Measurements from ENCODE around the gene GTF2I.
A peak's percentile ranks its signal among the peaks of the same experiment; 100 is the strongest.
"Not testable (repeated sequence)": the region's sequence is repeated elsewhere in the genome, so short reads cannot be mapped to it uniquely, and the experiment has no call there.

GTF2I gene

GRCh38 chr7:74773760-74774750 lies 116.5 kb downstream of the GTF2I start, which contains the start of gene NCF1:
TSS of gene NCF1 (plus strand) at chr7:74774011. CDS start at chr7:74774032, 21 bp downstream.
- H3K4me1 ChIP-seq (ENCODE audit: control insufficient read depth, insufficient read depth, low read length, poor library complexity, severe bottlenecking); H3K36me3 ChIP-seq (ENCODE audit: control insufficient read depth, insufficient read depth, low read length); H3K9me3 ChIP-seq (ENCODE audit: control insufficient read depth, low read length): not testable (repeated sequence)

GRCh38 chr7:74775111-74775510 lies 117.6 kb downstream of the GTF2I start:
- not testable (repeated sequence) for H3K4me1 ChIP-seq (ENCODE audit: control insufficient read depth, insufficient read depth, low read length, poor library complexity, severe bottlenecking); H3K4me3 ChIP-seq (ENCODE audit: insufficient read depth, low read depth, low read length, poor library complexity, severe bottlenecking); H3K9me3 ChIP-seq (ENCODE audit: control insufficient read depth, low read length); H3K36me3 ChIP-seq (ENCODE audit: control insufficient read depth, insufficient read depth, low read length); H3K27me3 ChIP-seq (replicated peaks; ENCODE audit: control insufficient read depth, insufficient read depth, low read length, poor library complexity, severe bottlenecking); H3K27ac ChIP-seq (ENCODE audit: insufficient read depth, low read length, poor library complexity, severe bottlenecking); DNase-seq

More at GRCh38 chr7:74773760-74774750, 116.5 kb downstream of the GTF2I start, which contains the start of gene NCF1:
- not testable (repeated sequence) for H3K27ac ChIP-seq (ENCODE audit: insufficient read depth, low read length, poor library complexity, severe bottlenecking); H3K27me3 ChIP-seq (replicated peaks; ENCODE audit: control insufficient read depth, insufficient read depth, low read length, poor library complexity, severe bottlenecking); H3K4me3 ChIP-seq (ENCODE audit: insufficient read depth, low read depth, low read length, poor library complexity, severe bottlenecking); DNase-seq

DNA sequence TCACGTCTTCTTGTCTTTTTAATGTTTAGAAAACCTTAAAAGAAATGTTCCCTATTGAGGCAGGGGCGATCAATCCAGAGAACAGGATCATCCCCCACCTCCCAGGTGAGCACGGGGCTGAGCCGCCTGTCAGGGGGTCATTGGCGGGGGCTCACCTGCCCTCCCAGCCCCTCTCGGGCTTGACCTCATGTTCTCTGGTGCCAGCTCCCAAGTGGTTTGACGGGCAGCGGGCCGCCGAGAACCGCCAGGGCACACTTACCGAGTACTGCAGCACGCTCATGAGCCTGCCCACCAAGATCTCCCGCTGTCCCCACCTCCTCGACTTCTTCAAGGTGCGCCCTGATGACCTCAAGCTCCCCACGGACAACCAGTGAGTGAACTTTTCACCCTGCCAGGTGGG lies 121.5 kb downstream of the GTF2I start:
- not testable (repeated sequence) for H3K27me3 ChIP-seq (replicated peaks; ENCODE audit: control insufficient read depth, insufficient read depth, low read length, poor library complexity, severe bottlenecking); H3K4me3 ChIP-seq (ENCODE audit: insufficient read depth, low read depth, low read length, poor library complexity, severe bottlenecking); H3K9me3 ChIP-seq (ENCODE audit: control insufficient read depth, low read length); H3K27ac ChIP-seq (ENCODE audit: insufficient read depth, low read length, poor library complexity, severe bottlenecking); H3K4me1 ChIP-seq (ENCODE audit: control insufficient read depth, insufficient read depth, low read length, poor library complexity, severe bottlenecking); DNase-seq; H3K36me3 ChIP-seq (ENCODE audit: control insufficient read depth, insufficient read depth, low read length)

DNA sequence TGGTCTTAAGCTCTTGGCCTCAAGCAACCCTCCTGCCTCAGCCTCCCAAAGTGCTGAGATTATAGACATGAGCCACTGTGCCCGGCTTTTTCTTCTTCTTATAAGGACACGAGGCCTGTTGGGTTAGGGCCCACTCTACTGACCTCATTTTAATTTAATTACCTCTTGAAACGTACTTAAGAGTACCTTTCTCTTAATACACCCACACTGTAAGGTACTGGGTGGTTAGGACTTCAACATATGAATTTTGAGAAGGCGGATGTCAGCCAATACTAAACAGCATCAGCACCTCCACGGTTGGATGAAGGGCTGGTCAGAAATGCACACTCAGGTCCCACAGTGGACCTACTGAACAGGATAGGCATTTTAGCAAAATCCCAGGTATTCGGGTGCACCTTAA lies 124.2 kb downstream of the GTF2I start:
- H3K27me3 ChIP-seq (replicated peaks; ENCODE audit: control insufficient read depth, insufficient read depth, low read length, poor library complexity, severe bottlenecking); DNase-seq; H3K36me3 ChIP-seq (ENCODE audit: control insufficient read depth, insufficient read depth, low read length); H3K27ac ChIP-seq (ENCODE audit: insufficient read depth, low read length, poor library complexity, severe bottlenecking); H3K4me1 ChIP-seq (ENCODE audit: control insufficient read depth, insufficient read depth, low read length, poor library complexity, severe bottlenecking); H3K4me3 ChIP-seq (ENCODE audit: insufficient read depth, low read depth, low read length, poor library complexity, severe bottlenecking); H3K9me3 ChIP-seq (ENCODE audit: control insufficient read depth, low read length): not testable (repeated sequence)

- not testable (repeated sequence) for DNase-seq; H3K36me3 ChIP-seq (ENCODE audit: control insufficient read depth, insufficient read depth, low read length); H3K27ac ChIP-seq (ENCODE audit: insufficient read depth, low read length, poor library complexity, severe bottlenecking); H3K4me1 ChIP-seq (ENCODE audit: control insufficient read depth, insufficient read depth, low read length, poor library complexity, severe bottlenecking); H3K27me3 ChIP-seq (replicated peaks; ENCODE audit: control insufficient read depth, insufficient read depth, low read length, poor library complexity, severe bottlenecking); H3K4me3 ChIP-seq (ENCODE audit: insufficient read depth, low read depth, low read length, poor library complexity, severe bottlenecking); H3K9me3 ChIP-seq (ENCODE audit: control insufficient read depth, low read length)
These were observed 126.1 kb downstream of the GTF2I start for GRCh38 chr7:74783595-74783994.

DNA sequence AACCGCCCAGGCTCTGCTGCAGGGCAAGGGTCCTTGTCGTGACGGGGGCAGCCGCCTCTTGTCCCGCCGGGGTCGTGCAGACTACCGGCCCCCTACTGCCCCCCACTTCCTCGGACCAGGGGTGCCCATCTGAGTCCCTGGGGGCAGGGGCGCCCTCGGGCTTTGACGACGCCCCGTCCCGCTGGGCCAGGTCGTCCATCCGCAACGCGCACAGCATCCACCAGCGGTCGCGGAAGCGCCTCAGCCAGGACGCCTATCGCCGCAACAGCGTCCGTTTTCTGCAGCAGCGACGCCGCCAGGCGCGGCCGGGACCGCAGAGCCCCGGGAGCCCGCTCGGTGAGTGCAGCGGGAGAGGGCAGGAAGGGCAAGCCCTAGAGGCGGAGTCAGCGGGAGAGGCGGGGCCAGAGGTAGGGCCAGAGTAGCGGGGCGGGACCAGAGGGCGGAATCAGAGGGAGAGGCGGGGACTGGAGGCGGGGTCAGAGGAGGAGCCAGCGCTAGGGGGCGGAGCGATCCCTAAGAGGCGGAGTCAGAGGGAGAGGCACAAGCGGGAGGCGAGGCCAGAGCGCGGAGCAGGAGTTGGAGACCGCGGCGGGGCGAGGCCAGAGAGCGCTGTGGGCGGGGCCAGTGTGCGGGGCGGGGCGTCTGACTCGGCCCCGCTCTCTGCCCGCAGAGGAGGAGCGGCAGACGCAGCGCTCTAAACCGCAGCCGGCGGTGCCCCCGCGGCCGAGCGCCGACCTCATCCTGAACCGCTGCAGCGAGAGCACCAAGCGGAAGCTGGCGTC lies 131.0 kb downstream of the GTF2I start:
- not testable (repeated sequence) for H3K4me3 ChIP-seq (ENCODE audit: insufficient read depth, low read depth, low read length, poor library complexity, severe bottlenecking); H3K4me1 ChIP-seq (ENCODE audit: control insufficient read depth, insufficient read depth, low read length, poor library complexity, severe bottlenecking); H3K27ac ChIP-seq (ENCODE audit: insufficient read depth, low read length, poor library complexity, severe bottlenecking); H3K27me3 ChIP-seq (replicated peaks; ENCODE audit: control insufficient read depth, insufficient read depth, low read length, poor library complexity, severe bottlenecking); H3K9me3 ChIP-seq (ENCODE audit: control insufficient read depth, low read length); H3K36me3 ChIP-seq (ENCODE audit: control insufficient read depth, insufficient read depth, low read length)
- DNase-seq, result peak; percentile 92 to 99 (median 95)

GRCh38 chr7:74789200-74789736 lies 131.8 kb downstream of the GTF2I start:
- DNase-seq; H3K4me1 ChIP-seq (ENCODE audit: control insufficient read depth, insufficient read depth, low read length, poor library complexity, severe bottlenecking); H3K36me3 ChIP-seq (ENCODE audit: control insufficient read depth, insufficient read depth, low read length); H3K27me3 ChIP-seq (replicated peaks; ENCODE audit: control insufficient read depth, insufficient read depth, low read length, poor library complexity, severe bottlenecking); H3K9me3 ChIP-seq (ENCODE audit: control insufficient read depth, low read length); H3K4me3 ChIP-seq (ENCODE audit: insufficient read depth, low read depth, low read length, poor library complexity, severe bottlenecking); H3K27ac ChIP-seq (ENCODE audit: insufficient read depth, low read length, poor library complexity, severe bottlenecking): not testable (repeated sequence)

- not testable (repeated sequence) for H3K36me3 ChIP-seq (ENCODE audit: control insufficient read depth, insufficient read depth, low read length)
These were observed 140.5 kb downstream of the GTF2I start for GRCh38 chr7:74797848-74798622.

DNA sequence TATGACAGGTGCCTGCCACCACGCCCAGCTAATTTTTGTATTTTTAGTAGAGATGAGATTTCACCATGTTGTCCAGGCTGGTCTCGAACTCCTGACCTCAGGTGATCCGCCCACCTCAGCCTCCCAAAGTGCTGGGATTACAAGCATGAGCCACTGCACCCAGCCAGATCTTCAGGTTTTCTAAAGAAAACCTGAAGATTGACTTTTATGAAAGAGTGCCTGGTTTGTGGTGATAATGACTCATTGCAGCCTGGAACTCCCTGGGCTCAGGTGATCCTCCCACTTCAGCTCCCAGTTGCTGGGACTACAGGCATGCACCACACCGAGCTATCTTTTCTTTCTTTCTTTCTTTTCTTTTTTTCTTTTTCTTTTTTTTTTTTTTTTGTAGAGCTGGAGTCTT lies 141.1 kb downstream of the GTF2I start:
- not testable (repeated sequence) for DNase-seq; H3K36me3 ChIP-seq (ENCODE audit: control insufficient read depth, insufficient read depth, low read length); H3K27me3 ChIP-seq (replicated peaks; ENCODE audit: control insufficient read depth, insufficient read depth, low read length, poor library complexity, severe bottlenecking); H3K4me1 ChIP-seq (ENCODE audit: control insufficient read depth, insufficient read depth, low read length, poor library complexity, severe bottlenecking); H3K4me3 ChIP-seq (ENCODE audit: insufficient read depth, low read depth, low read length, poor library complexity, severe bottlenecking); H3K27ac ChIP-seq (ENCODE audit: insufficient read depth, low read length, poor library complexity, severe bottlenecking); H3K9me3 ChIP-seq (ENCODE audit: control insufficient read depth, low read length)

More at GRCh38 chr7:74797848-74798622, 140.5 kb downstream of the GTF2I start:
- DNase-seq; H3K4me3 ChIP-seq (ENCODE audit: insufficient read depth, low read depth, low read length, poor library complexity, severe bottlenecking); H3K27me3 ChIP-seq (replicated peaks; ENCODE audit: control insufficient read depth, insufficient read depth, low read length, poor library complexity, severe bottlenecking); H3K27ac ChIP-seq (ENCODE audit: insufficient read depth, low read length, poor library complexity, severe bottlenecking); H3K4me1 ChIP-seq (ENCODE audit: control insufficient read depth, insufficient read depth, low read length, poor library complexity, severe bottlenecking); H3K9me3 ChIP-seq (ENCODE audit: control insufficient read depth, low read length): not testable (repeated sequence)

Measured in effector memory CD4-positive, alpha-beta T cell (primary cell).